ENCODE measurements around the gene CCDC18. TPM values are rescaled to one million over a fixed set of nuclear protein-coding genes. Genes with fewer than 3 reads are reported as not detected.

Gene CCDC18
- total RNA-seq, 4 donors from 2014 or later, result 2.2 to 15.5 (median 3.6) TPM

DNA sequence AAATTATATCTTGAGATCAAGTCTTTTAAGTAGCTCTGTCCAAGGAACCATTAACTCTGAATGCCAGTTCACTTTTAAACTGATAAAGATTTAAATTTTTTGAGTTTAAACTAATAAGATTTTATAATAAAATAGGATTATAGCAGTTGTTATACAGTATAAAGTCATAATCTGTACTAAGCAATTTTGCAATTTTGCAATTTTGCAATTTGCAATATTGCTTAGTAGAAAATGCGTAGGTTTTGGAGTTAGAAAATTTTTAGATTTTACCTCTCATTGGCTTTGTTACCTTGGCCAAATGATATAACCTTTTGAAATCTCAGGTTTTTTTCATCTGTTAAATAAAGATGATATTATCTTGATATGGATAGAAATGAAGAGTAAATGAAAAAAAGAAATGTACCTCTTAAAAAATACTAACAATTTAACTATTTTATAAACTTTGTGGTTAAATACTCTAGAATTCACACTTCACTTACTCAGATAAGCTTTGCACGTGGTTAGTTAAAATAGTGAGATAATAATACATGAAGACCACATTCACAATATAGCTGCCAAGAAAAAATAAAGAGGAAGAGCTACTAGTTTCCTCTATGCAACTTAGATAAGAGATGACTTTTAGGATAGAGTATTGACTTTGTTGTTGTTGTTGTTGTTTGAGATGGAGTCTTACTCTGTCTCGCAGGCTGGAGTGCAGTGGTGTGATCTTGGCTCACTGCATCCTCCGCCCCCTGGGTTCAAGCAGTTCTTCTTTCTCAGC, 13.9 kb downstream of the CCDC18 start:
- 90 to 94% methylated on average over 4 of the region's 4 CpGs for WGBS, 2 donors
- TF ChIP-seq, protein P1, sequence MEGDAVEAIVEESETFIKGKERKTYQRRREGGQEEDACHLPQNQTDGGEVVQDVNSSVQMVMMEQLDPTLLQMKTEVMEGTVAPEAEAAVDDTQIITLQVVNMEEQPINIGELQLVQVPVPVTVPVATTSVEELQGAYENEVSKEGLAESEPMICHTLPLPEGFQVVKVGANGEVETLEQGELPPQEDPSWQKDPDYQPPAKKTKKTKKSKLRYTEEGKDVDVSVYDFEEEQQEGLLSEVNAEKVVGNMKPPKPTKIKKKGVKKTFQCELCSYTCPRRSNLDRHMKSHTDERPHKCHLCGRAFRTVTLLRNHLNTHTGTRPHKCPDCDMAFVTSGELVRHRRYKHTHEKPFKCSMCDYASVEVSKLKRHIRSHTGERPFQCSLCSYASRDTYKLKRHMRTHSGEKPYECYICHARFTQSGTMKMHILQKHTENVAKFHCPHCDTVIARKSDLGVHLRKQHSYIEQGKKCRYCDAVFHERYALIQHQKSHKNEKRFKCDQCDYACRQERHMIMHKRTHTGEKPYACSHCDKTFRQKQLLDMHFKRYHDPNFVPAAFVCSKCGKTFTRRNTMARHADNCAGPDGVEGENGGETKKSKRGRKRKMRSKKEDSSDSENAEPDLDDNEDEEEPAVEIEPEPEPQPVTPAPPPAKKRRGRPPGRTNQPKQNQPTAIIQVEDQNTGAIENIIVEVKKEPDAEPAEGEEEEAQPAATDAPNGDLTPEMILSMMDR (IDR thresholded peaks at IDR 0.05), result no peak
- TF ChIP-seq POLR2A (IDR thresholded peaks at IDR 0.05), result no peak
- intact Hi-C loops (cut with DNase I), result no loop called here

DNA sequence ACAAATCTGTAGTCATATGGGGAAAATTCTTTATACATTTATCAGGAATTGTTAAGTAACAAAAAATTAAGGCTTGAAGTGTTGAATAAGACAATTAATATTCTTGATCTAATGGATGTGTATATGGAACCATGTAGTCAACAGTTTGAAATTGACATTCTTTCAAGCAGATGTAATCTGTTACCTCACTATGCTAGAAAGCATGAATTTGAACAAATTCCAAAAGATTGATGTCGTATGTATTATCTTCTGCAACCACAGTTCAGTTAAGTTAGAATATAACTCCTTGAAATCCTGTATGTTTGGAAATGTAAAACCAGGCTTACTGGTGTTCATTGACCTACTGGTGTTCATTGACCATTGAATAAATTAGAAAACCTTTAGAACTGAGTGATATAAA, 16.1 kb downstream of the CCDC18 start:
- H3K27me3 ChIP-seq, result no peaks in the 10 kb centered on the region
- intact Hi-C loops (cut with DNase I), result no loop called here
- DNase-seq, result no peak

More for the DNA sequence above, 13.9 kb downstream of the CCDC18 start:
- Histone ChIP-seq H3K27ac (no peak overlapping the region), H3K4me1 (no peaks in the 10 kb centered on the region), H3K9me3 (no peaks in the 10 kb centered on the region), H3K4me3 (replicated peaks in 1 of 3) (no peak overlapping the region), H3K36me3 (no peaks in the 10 kb centered on the region), H3K27me3 (no peaks in the 10 kb centered on the region)
- no peak for DNase-seq

DNA sequence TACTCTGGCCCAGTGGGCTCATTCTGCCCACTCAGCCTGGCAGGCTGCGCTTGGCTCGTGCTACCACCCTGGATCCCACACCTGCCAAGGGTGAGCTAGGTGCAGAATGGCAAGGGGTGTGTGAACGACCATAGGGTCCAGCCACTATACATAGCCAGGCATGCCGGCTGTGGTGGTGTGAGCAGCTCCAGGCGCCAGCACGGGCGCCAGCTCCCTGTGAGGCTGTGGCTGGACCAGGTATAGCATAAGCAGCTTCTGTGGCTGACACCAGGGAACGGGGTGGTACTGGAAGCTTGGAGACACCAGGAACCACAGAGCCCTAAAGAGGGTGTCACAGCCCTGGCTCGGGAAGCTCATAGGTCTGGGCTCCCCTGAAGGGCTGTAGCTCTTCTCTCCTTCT, 18.6 kb downstream of the CCDC18 start:
- 96 to 100% methylated on average over 2 to 8 of the region's 9 CpGs for WGBS, 2 donors
- no peak for DNase-seq
- intact Hi-C loops (cut with DNase I), result no loop called here
- no peak overlapping the region for H3K4me3 ChIP-seq (replicated peaks in 1 of 3)
- TF ChIP-seq POLR2A (IDR thresholded peaks at IDR 0.05), result no peak
- TF ChIP-seq, protein P1 (IDR thresholded peaks at IDR 0.05), result no peak
- no peaks in the 10 kb centered on the region for H3K4me1 ChIP-seq
- H3K36me3 ChIP-seq, result no peaks in the 10 kb centered on the region
- no peaks in the 10 kb centered on the region for H3K9me3 ChIP-seq
- H3K27me3 ChIP-seq, result no peaks in the 10 kb centered on the region
- no peak overlapping the region for H3K27ac ChIP-seq

More for the DNA sequence above, 16.1 kb downstream of the CCDC18 start:
- H3K4me3 ChIP-seq (replicated peaks in 1 of 3), result no peak overlapping the region
- WGBS, 2 donors, result 86 to 94% methylated on average over 1 of the region's 1 CpG
- H3K4me1 ChIP-seq, result no peaks in the 10 kb centered on the region
- TF ChIP-seq, protein P1 (IDR thresholded peaks at IDR 0.05), result no peak
- TF ChIP-seq POLR2A (IDR thresholded peaks at IDR 0.05), result no peak
- no peaks in the 10 kb centered on the region for H3K9me3 ChIP-seq
- H3K36me3 ChIP-seq, result no peaks in the 10 kb centered on the region
- H3K27ac ChIP-seq, result no peak overlapping the region

DNA sequence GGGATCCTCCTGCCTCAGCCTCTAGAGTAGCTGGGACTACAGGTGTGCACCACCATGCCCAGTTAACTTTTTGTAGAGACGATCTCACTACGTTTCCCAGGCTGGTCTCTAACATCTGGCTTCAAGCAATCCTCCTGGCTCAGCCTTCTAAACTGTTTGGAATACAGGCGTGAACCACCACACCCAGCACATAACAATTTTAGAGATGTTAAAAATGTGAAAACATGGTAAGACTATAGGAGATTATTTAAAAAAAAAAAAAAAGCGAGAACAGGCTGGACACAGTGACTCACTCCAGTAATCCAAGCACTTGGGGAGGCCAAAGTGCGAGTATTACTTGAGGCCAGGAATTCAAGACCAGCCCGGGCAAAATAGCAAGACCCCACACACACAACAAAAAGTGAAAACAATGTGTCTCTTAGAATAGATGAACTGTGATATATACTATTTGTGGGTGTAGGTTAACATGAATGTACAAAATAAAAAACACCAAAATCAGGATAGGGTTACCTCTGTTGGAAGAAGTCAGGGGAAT, 19.6 kb downstream of the CCDC18 start:
- WGBS, 2 donors, result 95 to 96% methylated on average over 6 of the region's 6 CpGs
- Histone ChIP-seq H3K36me3 (no peaks in the 10 kb centered on the region), H3K27ac (no peak overlapping the region), H3K4me1 (no peaks in the 10 kb centered on the region), H3K27me3 (no peaks in the 10 kb centered on the region), H3K9me3 (no peaks in the 10 kb centered on the region), H3K4me3 (replicated peaks in 1 of 3) (no peak overlapping the region)
- DNase-seq, result no peak
- TF ChIP-seq, protein P1 (IDR thresholded peaks at IDR 0.05), result no peak
- TF ChIP-seq POLR2A (IDR thresholded peaks at IDR 0.05), result no peak
- intact Hi-C loops (cut with DNase I), result no loop called here

DNA sequence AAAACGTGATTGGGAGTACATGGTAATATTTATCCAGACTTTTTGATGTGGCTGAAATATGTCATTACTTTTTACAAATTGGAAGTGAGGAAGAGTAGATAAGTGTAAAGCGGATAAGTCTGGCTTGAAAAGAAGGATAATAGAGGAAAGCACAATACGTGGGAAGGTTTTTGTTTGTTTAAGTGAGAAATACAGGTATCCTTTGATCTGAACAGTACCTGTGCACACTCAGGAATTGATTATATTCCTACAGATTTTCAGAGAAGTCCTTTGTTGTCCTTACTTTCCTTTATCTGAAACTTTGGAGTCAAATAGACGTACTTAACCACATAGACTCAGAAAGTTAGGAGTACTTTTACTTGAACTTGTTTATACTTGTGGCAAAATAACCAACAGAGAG, 20.2 kb downstream of the CCDC18 start:
- H3K36me3 ChIP-seq, result no peaks in the 10 kb centered on the region
- intact Hi-C loops (cut with DNase I), result no loop called here
- H3K4me3 ChIP-seq (replicated peaks in 1 of 3), result no peak overlapping the region
- no peaks in the 10 kb centered on the region for H3K9me3 ChIP-seq
- DNase-seq, result no peak
- H3K27ac ChIP-seq, result no peak overlapping the region
- WGBS, 2 donors, result 92 to 99% methylated on average over 4 of the region's 4 CpGs
- H3K27me3 ChIP-seq, result no peaks in the 10 kb centered on the region
- no peaks in the 10 kb centered on the region for H3K4me1 ChIP-seq
- TF ChIP-seq, protein P1 (IDR thresholded peaks at IDR 0.05), result no peak

All from thyroid gland (tissue), 4 donors.